HepG2 (cell line): Measurements from ENCODE around the gene PPP1R16B. TPM values are rescaled to one million over a fixed set of nuclear protein-coding genes. Genes with fewer than 3 reads are reported as not detected.
A peak's percentile ranks its signal among the peaks of the same experiment; 100 is the strongest.

Source experiments
- ARHGAP35 ChIP-seq: sonication (generic); formaldehyde crosslinking; IDR thresholded peaks from 2 replicates; pipeline ENCODE4 v1.9.0; 2022; ENCODE audit warnings: mild to moderate bottlenecking, inconsistent platforms, moderate library complexity, missing genetic modification reagents, borderline replicate concordance
- ATF1 ChIP-seq: IDR thresholded peaks from 2 replicates; pipeline ENCODE4 v1.6.1; 2016; ENCODE audit warnings: mild to moderate bottlenecking, control low read depth
- IKZF4 ChIP-seq: sonication (generic); formaldehyde crosslinking; IDR thresholded peaks from 2 replicates; pipeline ENCODE4 v1.5.1; 2020; ENCODE audit warnings: borderline replicate concordance, mild to moderate bottlenecking, low read depth, missing genetic modification reagents; ENCODE audit errors: not compliant biosample characterization
- JDP2 ChIP-seq: sonication (generic); formaldehyde crosslinking; IDR thresholded peaks from 2 replicates; pipeline ENCODE4 v1.8.1; 2022; ENCODE audit warnings: missing genetic modification reagents, borderline replicate concordance
- KDM6A ChIP-seq: IDR thresholded peaks from 2 replicates; pipeline ENCODE4 v1.6.1; 2016; ENCODE audit warnings: low read depth
- KLF12 ChIP-seq: sonication (generic); formaldehyde crosslinking; IDR thresholded peaks from 2 replicates; pipeline ENCODE4 v1.4.0; 2020; ENCODE audit warnings: missing genetic modification reagents, borderline replicate concordance
- LCORL ChIP-seq, 2 experiments: fragments of 450-650 bp in 1 of 2; sonication (generic) in 1 of 2; formaldehyde crosslinking in 1 of 2; IDR thresholded peaks; 2 replicates each; pipeline versions ENCODE4 v1.5.0 to v1.6.1; 2017 to 2020; ENCODE audit warnings: antibody characterized with exemption in 1 of 2, missing genetic modification reagents in 1 of 2
- MAFG ChIP-seq: sonication (generic); formaldehyde crosslinking; IDR thresholded peaks from 2 replicates; pipeline ENCODE4 v1.5.1; 2020; ENCODE audit warnings: mild to moderate bottlenecking, missing genetic modification reagents
- PITX1 ChIP-seq: sonication (generic); formaldehyde crosslinking; IDR thresholded peaks from 2 replicates; pipeline ENCODE4 v1.5.1; 2020; ENCODE audit warnings: mild to moderate bottlenecking, missing genetic modification reagents
- POLR2G ChIP-seq: fragments of 200-400 bp; formaldehyde crosslinking; IDR thresholded peaks from 2 replicates; pipeline ENCODE4 v1.6.1; 2018; ENCODE audit warnings: mild to moderate bottlenecking, low read depth, low read length, moderate library complexity
- PPARG ChIP-seq: conservative IDR thresholded peaks from 2 replicates; pipeline ENCODE4 v1.6.1; 2016; ENCODE audit warnings: missing biosample characterization, missing genetic modification reagents
- SPEN ChIP-seq: sonication (generic); formaldehyde crosslinking; IDR thresholded peaks from 2 replicates; pipeline ENCODE4 v1.5.1; 2020; ENCODE audit warnings: low read depth, mild to moderate bottlenecking, missing genetic modification reagents
- TAF15 ChIP-seq: fragments of 200-400 bp; formaldehyde crosslinking; IDR thresholded peaks from one replicate; pipeline ENCODE4 v1.6.1; 2018; ENCODE audit warnings: mild to moderate bottlenecking, low read depth, low read length; ENCODE audit not compliant: poor library complexity, severe bottlenecking
- TGIF2 ChIP-seq: IDR thresholded peaks from 2 replicates; pipeline ENCODE4 v1.6.1; 2016; ENCODE audit warnings: control low read depth, missing compliant biosample characterization
- ZBTB3 ChIP-seq: sonication (generic); formaldehyde crosslinking; IDR thresholded peaks from 2 replicates; pipeline ENCODE4 v1.4.0; 2020; ENCODE audit warnings: low read depth, mild to moderate bottlenecking, moderate library complexity, missing genetic modification reagents, borderline replicate concordance
- ZMYM4 ChIP-seq: sonication (generic); formaldehyde crosslinking; IDR thresholded peaks from 2 replicates; pipeline ENCODE4 v1.8.1; 2023; ENCODE audit warnings: mild to moderate bottlenecking, missing genetic modification reagents
- ZNF20 ChIP-seq: sonication (generic); formaldehyde crosslinking; IDR thresholded peaks from 2 replicates; pipeline ENCODE4 v1.4.0; 2020; ENCODE audit warnings: mild to moderate bottlenecking, moderate library complexity, missing genetic modification reagents
- ZNF274 ChIP-seq: sonication (generic); formaldehyde crosslinking; IDR thresholded peaks from 2 replicates; pipeline ENCODE4 v1.5.1; 2020; ENCODE audit warnings: mild to moderate bottlenecking, missing genetic modification reagents
- ZNF530 ChIP-seq: sonication (generic); formaldehyde crosslinking; IDR thresholded peaks from 2 replicates; pipeline ENCODE4 v1.5.0; 2020; ENCODE audit warnings: low read depth, mild to moderate bottlenecking, missing genetic modification reagents
- ZNF670 ChIP-seq: sonication (generic); formaldehyde crosslinking; IDR thresholded peaks from 2 replicates; pipeline ENCODE4 v1.8.0; 2022; ENCODE audit warnings: mild to moderate bottlenecking, missing genetic modification reagents, borderline replicate concordance
- ZNF709 ChIP-seq: sonication (generic); formaldehyde crosslinking; IDR thresholded peaks from 2 replicates; pipeline ENCODE4 v1.5.0; 2020; ENCODE audit warnings: mild to moderate bottlenecking, missing genetic modification reagents
- ZNF883 ChIP-seq: sonication (generic); formaldehyde crosslinking; IDR thresholded peaks from 2 replicates; pipeline ENCODE4 v1.5.1; 2020; ENCODE audit warnings: mild to moderate bottlenecking, missing genetic modification reagents; ENCODE audit errors: not compliant biosample characterization
- polyA plus RNA-seq, 8 experiments: library from polyadenylated mRNA; depleted of rRNA in 3 of 8; stranded (reverse) in 7 of 8; unstranded in 1 of 8; fragments of >200 nt; fragmentation: Illumina TruSeq in 4 of 8; extraction: Trizol in 4 of 8; gene quantifications; 2 replicates each; pipeline versions ENCODE4 v1.2.1 to v1.2.3, GENCODE V29; 2011 to 2016; ENCODE audit warnings: low read depth in 4 of 8, missing spikeins in 1 of 8, mixed read lengths in 1 of 8; ENCODE audit not compliant: insufficient read depth in 1 of 8
- total RNA-seq, 5 experiments: library from RNA; depleted of rRNA; stranded (reverse); fragments of >200 nt; fragmentation: Illumina TruSeq; extraction: Trizol; gene quantifications; 2 replicates each; pipeline ENCODE4 v1.2.3, GENCODE V29; 2016; ENCODE audit warnings: low read depth in 1 of 5
- TF ChIP-seq, protein P1 (sequence below): IDR thresholded peaks from 2 replicates; pipeline ENCODE4 v1.6.1; 2012; ENCODE audit warnings: inconsistent platforms
- TF ChIP-seq, protein P2 (sequence below): sonication (generic); formaldehyde crosslinking; IDR thresholded peaks from 2 replicates; pipeline ENCODE4 v1.5.1; 2020; ENCODE audit warnings: mild to moderate bottlenecking, missing genetic modification reagents, moderate library complexity
- TF ChIP-seq, protein P3 (sequence below): sonication (generic); formaldehyde crosslinking; IDR thresholded peaks from 2 replicates; pipeline ENCODE4 v1.5.0; 2020; ENCODE audit warnings: missing genetic modification reagents

The PPP1R16B gene
- total and polyA plus RNA-seq, 2 of the 13 experiments (the other 11 are each of a cell fraction or from before 2014, with no cell fraction given): 0.02 to 0.11 TPM

DNA sequence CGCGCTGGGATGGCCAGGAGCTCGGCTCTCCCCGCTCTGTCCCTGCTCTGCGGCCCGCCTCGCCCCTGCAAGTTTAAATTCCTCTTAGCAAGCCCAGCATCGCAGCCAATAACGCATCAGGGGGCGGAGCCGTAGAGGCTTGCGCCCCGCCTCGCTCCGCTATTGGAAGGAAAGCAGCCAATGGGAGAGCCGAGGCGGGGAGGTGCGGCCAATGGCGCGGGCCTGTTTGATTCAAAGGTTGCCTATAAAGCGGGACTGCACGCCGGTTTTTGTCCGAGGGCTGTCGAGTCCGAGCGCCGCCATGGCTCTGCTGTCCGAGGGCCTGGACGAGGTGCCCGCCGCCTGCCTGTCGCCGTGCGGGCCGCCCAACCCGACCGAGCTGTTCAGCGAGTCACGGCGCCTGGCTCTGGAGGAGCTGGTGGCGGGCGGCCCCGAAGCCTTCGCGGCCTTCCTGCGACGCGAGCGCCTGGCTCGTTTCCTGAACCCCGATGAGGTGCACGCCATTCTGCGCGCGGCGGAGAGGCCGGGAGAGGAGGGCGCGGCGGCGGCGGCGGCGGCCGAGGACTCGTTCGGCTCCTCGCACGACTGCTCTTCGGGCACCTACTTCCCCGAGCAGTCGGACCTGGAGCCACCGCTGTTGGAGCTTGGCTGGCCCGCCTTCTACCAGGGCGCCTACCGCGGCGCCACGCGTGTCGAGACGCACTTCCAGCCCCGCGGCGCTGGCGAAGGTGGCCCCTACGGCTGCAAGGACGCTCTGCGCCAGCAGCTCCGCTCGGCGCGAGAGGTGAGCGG, 120.8 kb downstream of the PPP1R16B start, which contains the start of gene FAM83D (continued):
- peak; percentile 51; the same call in 1 of the 2 replicates for TF ChIP-seq MAFG (CRISPR knock-in tag)
- peak; percentile 95 for TF ChIP-seq ZNF274 (CRISPR knock-in tag)
- TF ChIP-seq ZNF20 (CRISPR knock-in tag): no peak; the same call in 1 of the 2 replicates
- peak; percentile 100 for TF ChIP-seq ZMYM4 (CRISPR knock-in tag)
- TF ChIP-seq TAF15: peak; percentile 94
- TF ChIP-seq ZNF530 (CRISPR knock-in tag): no peak
- no peak for TF ChIP-seq LCORL (IDR thresholded peaks at IDR 0.05)
- peak; percentile 74 for TF ChIP-seq LCORL (CRISPR knock-in tag; IDR thresholded peaks at IDR 0.05)
- TF ChIP-seq, protein P1, sequence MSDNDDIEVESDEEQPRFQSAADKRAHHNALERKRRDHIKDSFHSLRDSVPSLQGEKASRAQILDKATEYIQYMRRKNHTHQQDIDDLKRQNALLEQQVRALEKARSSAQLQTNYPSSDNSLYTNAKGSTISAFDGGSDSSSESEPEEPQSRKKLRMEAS: peak; percentile 91
- TF ChIP-seq ARHGAP35: no peak; the same call in none of the 2 replicates
- TF ChIP-seq POLR2G: peak; percentile 100
- TF ChIP-seq KLF12 (CRISPR knock-in tag): peak; percentile 71; the same call in 1 of the 2 replicates
- TF ChIP-seq ZBTB3 (CRISPR knock-in tag): no peak
- TF ChIP-seq, protein P2, sequence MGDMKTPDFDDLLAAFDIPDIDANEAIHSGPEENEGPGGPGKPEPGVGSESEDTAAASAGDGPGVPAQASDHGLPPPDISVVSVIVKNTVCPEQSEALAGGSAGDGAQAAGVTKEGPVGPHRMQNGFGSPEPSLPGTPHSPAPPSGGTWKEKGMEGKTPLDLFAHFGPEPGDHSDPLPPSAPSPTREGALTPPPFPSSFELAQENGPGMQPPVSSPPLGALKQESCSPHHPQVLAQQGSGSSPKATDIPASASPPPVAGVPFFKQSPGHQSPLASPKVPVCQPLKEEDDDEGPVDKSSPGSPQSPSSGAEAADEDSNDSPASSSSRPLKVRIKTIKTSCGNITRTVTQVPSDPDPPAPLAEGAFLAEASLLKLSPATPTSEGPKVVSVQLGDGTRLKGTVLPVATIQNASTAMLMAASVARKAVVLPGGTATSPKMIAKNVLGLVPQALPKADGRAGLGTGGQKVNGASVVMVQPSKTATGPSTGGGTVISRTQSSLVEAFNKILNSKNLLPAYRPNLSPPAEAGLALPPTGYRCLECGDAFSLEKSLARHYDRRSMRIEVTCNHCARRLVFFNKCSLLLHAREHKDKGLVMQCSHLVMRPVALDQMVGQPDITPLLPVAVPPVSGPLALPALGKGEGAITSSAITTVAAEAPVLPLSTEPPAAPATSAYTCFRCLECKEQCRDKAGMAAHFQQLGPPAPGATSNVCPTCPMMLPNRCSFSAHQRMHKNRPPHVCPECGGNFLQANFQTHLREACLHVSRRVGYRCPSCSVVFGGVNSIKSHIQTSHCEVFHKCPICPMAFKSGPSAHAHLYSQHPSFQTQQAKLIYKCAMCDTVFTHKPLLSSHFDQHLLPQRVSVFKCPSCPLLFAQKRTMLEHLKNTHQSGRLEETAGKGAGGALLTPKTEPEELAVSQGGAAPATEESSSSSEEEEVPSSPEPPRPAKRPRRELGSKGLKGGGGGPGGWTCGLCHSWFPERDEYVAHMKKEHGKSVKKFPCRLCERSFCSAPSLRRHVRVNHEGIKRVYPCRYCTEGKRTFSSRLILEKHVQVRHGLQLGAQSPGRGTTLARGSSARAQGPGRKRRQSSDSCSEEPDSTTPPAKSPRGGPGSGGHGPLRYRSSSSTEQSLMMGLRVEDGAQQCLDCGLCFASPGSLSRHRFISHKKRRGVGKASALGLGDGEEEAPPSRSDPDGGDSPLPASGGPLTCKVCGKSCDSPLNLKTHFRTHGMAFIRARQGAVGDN (CRISPR knock-in tag): peak; percentile 96
- 0 out of 2 replicates have a peak, but pooled peaks have one; percentile 34 for TF ChIP-seq PPARG (CRISPR knock-in tag)
- TF ChIP-seq IKZF4: peak; percentile 95
- TF ChIP-seq TGIF2 (CRISPR knock-in tag): peak; percentile 98
- TF ChIP-seq SPEN (CRISPR knock-in tag): peak; percentile 92
- TF ChIP-seq ATF1: no peak
- TF ChIP-seq ZNF709 (CRISPR knock-in tag): peak; percentile 95
- no peak; the same call in 1 of the 2 replicates for TF ChIP-seq JDP2 (CRISPR knock-in tag)
- no peak for TF ChIP-seq KDM6A (CRISPR knock-in tag)
- peak; percentile 84; the same call in 1 of the 2 replicates for TF ChIP-seq ZNF670 (CRISPR knock-in tag)
- TF ChIP-seq, protein P3, sequence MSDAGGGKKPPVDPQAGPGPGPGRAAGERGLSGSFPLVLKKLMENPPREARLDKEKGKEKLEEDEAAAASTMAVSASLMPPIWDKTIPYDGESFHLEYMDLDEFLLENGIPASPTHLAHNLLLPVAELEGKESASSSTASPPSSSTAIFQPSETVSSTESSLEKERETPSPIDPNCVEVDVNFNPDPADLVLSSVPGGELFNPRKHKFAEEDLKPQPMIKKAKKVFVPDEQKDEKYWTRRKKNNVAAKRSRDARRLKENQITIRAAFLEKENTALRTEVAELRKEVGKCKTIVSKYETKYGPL (CRISPR knock-in tag): peak; percentile 67; the same call in 1 of the 2 replicates
- TF ChIP-seq PITX1 (CRISPR knock-in tag): peak; percentile 94
- peak; percentile 99 for TF ChIP-seq ZNF883 (CRISPR knock-in tag)
